ENCODE measurements around the gene SORL1-AS1.

Gene SORL1-AS1

GRCh38 chr11:121488641-121489040 is 35.9 kb upstream of the SORL1-AS1 start:
- DNase-seq (ENCODE audit: low spot score), result no peak
- no peak for TF ChIP-seq CTCF (IDR thresholded peaks at IDR 0.05; ENCODE audit: extremely low read depth, missing control alignments)

GRCh38 chr11:121488170-121488569 is 35.4 kb upstream of the SORL1-AS1 start:
- DNase-seq (ENCODE audit: low spot score), result no peak
- TF ChIP-seq CTCF (IDR thresholded peaks at IDR 0.05; ENCODE audit: extremely low read depth, missing control alignments), result no peak

DNA sequence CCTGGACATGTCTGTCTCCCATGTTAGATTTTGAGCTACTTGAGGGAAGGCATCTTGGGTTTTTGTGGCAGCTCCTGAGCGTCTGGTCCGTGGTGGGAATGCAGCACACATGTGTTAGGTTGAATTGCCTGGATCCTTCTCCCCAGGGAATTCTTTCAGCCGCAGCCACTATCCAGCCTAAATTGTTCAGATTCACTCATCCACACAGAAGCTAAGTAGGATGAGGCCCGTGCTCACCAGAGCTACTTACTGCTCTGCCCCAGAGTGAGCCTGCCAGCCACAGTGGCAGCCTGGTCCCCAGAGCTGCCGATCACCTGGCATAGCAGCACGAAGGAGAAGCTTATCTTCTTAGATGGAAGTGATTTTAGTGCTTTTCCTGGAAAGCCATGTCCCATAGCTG is 34.4 kb upstream of the SORL1-AS1 start:
- no peak for TF ChIP-seq CTCF (IDR thresholded peaks at IDR 0.05; ENCODE audit: extremely low read depth, missing control alignments)

DNA sequence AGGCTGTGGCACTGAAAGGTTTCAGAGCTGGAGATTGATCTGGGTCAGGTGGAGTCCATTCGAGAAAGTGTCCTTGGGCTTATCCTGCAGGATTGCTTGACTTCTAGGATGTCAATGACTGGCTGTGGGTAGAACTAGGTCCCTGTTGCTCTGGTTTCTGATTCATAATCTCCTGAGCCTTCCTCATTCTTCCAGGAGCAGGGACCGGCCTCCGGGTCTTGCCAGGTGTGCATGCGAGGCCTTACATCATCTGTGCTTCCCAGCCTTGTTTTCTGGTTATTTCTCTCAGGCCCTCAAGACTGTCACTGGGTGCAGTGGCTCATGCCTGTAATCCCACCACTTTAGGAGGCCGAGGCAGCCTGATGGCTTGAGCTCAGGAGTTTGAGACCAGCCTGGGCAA is 33.3 kb upstream of the SORL1-AS1 start:
- DNase-seq (ENCODE audit: low spot score), result no peak
- TF ChIP-seq CTCF (IDR thresholded peaks at IDR 0.05; ENCODE audit: extremely low read depth, missing control alignments), result no peak

More for the DNA sequence above, 34.4 kb upstream of the SORL1-AS1 start:
- no peak for DNase-seq (ENCODE audit: low spot score)

DNA sequence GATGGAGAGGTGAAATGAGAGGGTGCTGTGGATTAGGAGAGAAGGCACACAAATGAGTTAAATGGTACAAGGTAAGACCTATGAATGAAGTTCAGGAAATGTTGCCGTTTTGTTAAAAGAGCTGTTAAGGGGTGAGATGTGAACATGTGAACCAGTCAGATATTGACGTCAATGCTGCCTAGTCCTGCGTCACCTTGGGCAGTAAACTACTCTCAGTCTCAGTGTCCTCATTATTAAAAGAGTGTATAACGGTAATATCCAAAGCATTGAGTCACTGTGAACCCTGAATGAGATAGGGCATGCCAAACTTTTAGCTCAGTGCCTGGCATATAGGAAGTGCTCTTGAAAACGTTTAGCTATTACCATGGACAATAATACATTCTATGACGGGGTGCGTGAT is 32.4 kb upstream of the SORL1-AS1 start:
- DNase-seq (ENCODE audit: low spot score), result no peak
- no peak for TF ChIP-seq CTCF (IDR thresholded peaks at IDR 0.05; ENCODE audit: extremely low read depth, missing control alignments)

DNA sequence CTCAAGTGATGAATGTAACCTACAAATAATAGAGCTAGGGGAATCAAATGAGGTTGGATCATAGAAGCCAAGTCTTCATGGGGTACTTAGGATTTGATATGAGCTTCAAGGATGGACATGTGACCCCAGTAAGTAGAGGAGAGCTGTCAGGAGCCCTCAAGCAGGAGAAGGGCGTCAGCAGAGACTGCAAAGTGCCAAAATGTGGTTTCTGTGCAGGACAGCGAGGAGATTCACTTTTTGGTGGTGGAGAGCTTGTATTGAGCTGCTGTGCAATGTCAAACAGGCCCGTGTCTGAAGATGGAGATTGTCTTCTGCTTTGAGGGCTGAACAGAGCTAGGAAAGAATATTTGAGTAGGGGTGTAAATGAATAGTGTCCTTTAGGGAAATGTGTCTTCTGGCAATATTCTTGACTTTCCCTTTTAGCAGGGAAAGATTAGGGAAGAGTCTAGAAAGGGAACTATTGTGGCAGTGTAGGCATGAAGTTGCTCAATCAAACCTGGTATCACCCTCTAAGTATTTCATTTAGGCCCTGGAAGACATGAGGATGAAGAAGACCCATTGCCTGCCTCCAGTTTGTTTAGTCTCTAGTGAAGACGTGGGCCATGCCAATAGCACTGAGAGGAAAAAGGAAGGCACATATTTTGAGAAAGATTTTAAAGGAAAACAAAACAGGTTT is 31.2 kb upstream of the SORL1-AS1 start:
- DNase-seq (ENCODE audit: low spot score), result no peak

More for the DNA sequence above, 31.2 kb upstream of the SORL1-AS1 start:
- no peak for TF ChIP-seq CTCF (IDR thresholded peaks at IDR 0.05; ENCODE audit: extremely low read depth, missing control alignments)
